GM19023 (cell line): ENCODE data around the gene RNF115.
"Not testable (repeated sequence)": the region's sequence is repeated elsewhere in the genome, so short reads cannot be mapped to it uniquely, and the experiment has no call there.

Source experiments
- ATAC-seq: cut with Tn5 transposase; IDR thresholded peaks from one replicate; pipeline ENCODE4 v1.9.1; 2021; ENCODE audit warnings: mild to moderate bottlenecking, moderate library complexity; ENCODE audit not compliant: unreplicated experiment

The RNF115 gene

DNA sequence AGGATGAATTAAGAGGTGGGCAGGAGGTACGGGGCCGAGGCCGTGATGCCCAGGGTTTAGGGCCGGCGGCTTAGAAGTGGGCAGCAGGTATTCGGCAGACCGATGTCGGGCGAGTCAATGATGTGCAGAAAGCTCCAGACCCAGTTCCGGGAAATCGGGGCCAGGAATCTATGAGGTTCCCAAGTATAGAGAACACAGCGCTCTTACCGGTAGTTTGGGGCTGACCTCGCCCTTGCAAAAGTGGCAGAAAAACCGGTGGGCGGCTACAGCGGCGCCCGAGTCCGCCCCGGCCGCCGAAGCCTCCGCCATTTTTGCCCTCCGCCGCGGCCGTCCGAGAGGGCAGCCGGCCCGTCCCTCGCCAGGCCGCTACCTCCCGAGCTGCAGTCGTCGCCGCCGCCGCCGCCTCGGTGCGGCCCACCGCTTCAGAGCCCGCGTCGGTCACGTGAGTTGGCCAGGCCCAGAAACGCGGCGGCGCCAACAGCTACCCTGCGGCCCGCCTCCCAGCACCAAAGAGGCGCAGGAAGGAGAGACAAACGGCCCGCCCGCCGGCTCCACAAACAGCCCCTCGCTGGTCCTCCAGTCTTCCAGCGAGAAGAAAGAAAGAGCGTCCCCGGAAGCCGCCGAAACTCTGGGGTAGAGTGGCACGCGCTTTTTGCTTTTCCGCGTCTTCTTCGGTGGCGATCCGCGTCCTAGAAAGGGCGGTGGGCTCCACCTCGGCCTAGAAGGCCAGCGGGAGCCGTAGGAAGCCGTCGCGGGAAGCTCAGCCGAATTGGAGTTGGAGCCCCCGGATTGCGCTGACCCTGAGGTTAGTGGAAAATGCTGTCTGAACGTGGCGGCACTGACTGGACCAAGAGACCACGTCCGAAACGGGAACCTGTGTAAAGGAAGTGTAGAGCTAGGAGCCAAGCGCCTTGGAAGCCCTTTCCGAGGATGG lies at the start of gene RNF115, which contains the start of gene POLR3C:
TSS of gene RNF115 (minus strand) at position 531 of the 934 bp plus-strand sequence. CDS start at position 309, 222 bp downstream.
TSS of gene POLR3C (plus strand) at position 636 of the 934 bp plus-strand sequence. CDS start 1,577 bp downstream, outside the sequence.
- ATAC-seq: peak; percentile 88

DNA sequence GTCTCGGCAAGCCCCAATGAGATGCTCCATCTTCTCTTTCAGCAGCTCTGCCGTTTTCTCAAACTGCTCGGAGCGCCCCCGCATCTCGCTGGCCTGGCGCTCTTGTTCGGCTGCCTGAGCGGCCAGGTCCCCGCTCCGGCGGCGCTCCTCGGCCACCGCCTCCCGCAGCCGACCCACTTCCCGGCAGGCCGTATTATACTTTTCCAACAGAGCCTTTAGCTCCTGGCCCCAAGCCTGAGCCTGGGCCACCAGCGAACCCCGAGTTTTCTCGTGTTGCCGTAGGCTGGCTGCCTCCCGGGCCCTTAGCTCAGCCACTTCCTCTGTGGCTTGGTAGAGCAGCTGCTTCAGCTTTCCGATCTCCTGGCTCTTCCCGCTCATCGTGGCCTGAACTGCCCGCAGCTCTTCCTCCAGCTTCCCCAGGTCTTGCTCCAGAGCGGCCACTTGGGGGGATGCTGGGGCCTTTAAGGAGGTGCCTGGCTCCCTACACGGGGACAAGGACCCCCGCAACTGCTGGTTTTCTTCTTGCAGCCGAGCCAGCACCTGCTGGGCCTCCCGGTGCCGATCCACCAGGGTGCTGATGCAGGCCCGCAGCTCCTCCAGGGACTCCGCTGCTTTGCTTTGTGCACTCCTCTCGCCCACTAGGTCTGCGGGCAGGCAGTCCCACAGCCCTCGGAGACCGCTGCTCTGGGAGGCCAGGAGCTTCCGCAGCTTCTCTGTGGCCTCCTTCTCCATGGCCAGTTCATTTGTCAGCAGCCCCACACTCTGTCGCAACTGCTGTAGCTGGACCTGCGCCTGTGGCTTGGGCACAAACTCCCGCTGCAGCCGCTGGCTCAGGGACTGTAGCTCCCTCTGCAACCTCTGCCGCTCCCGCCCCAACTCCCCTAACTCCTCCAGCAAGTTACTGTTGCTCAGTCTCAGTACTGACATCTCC lies 48.4 kb upstream of the RNF115 start:
- no peak for ATAC-seq

GRCh38 chr1:145868232-145868631 lies 44.3 kb upstream of the RNF115 start:
- ATAC-seq: no peak

GRCh38 chr1:145863282-145864018 lies 39.6 kb upstream of the RNF115 start:
- ATAC-seq: no peak

DNA sequence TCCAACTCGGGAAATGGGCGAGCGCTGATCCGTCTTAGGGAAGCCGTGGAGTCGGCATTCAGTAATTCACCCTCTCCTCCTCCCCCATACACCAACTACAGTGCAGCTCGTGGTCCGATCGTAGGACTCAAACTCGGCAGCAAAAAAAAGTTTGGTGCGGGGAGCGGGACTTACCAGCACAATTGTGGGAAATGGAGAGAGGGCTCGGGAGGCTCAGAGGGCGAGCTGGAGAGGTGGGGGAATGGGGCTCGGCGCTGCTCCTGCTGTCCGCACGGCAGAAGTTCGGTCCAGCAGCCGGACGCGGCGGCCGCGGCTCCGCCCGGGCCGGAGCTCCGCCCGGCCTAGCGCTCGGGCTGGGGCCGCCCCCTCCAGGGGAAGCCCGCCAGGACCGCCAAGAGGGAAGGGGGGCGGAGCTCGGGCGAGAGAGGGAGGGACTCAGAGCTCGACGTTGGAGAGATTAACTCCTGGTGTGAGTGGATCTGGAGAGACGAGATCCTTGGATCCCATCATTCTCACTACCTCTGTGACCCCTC lies 35.7 kb upstream of the RNF115 start:
- peak; percentile 60 for ATAC-seq

- peak; percentile 88 for ATAC-seq
These were observed 35.1 kb upstream of the RNF115 start, which contains the start of gene PIAS3 for GRCh38 chr1:145858901-145859490. Gene PIAS3, minus strand, starts transcription at chr1:145859081. Its CDS starts 91 bp downstream, at chr1:145858990.

GRCh38 chr1:145858238-145858900 lies 34.5 kb upstream of the RNF115 start:
- peak; percentile 26 for ATAC-seq

DNA sequence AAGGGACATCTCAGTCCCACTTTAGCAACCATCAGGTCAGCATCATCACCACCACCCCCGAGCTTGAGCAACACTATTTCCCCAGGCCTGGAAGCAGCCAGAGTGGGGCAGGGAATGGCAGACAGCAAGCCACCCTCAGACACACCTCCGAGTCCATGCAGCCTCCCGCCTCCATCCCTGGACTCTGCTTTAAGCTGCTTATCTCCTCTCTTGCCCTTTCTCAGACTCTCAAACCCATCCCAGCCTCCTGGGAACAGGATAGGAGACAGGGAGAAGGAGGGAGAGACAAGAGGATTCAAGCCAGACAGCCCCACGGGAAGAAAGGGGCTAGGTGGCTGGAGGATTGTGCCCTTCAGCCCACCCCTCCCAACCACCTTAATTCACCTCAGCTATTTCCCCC lies 33.3 kb upstream of the RNF115 start:
- ATAC-seq: no peak

DNA sequence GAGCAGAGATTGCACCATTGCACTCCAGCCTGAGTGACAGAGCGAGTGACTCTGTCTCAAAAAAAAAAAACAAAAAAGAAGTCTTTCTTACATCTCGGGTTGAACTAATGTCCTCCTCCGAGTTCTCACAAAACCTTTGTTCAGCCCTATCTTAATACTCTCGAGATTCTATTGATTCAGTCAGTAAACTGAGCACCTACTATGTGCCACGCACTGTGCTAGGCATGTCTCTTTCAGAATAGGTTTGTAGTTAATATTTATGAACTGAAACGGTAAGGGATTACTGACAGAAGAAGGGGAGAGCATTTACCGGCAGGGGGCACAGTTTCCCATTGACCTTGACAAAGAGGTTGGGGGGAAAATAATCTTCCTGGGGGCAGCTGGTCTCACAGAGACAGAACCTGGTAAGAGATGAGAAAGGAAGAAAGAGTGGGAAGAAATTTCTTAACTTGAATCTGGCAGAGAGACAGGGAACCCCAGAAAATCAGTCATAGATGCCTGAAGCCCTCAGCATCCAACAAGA lies 31.6 kb upstream of the RNF115 start:
- no peak for ATAC-seq

DNA sequence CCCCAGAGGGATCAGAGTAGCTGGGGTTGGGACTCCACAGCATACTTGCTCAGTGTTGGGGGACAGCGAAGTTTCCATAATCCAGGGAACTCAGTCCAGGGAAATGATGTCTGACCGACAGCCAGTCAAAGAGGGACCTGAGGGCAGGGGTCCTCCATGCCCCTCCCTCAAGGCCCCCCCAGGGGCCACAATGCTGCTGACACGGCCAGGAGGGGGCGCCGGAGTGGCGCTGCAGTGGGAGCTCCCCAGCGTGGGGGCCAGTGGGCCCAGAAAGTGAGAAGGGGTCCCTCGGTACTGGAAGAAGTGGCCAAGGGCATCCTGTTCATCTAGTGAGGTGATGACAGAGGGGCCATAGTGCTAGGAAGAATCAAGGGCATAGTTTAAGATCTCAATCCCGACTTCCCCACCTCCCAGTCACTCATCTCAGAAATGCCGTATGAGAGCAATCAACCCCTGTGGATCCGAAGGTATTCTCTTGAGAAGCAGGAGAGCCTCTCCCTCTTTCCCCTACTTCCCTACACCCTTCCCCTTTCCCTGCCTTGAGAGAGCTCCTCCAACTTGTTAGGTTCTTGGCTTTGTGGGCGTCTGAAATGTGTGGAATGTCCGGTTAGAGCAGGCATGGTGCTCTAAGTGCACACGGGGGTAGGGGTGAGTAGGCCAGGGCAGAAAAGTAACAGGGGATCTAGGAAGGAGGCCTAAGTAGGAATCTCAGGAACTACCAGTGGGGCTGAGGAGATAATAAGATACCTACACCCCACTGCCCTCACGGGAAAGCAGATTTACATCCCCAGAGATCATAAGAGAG lies 25.7 kb upstream of the RNF115 start:
- ATAC-seq: no peak

DNA sequence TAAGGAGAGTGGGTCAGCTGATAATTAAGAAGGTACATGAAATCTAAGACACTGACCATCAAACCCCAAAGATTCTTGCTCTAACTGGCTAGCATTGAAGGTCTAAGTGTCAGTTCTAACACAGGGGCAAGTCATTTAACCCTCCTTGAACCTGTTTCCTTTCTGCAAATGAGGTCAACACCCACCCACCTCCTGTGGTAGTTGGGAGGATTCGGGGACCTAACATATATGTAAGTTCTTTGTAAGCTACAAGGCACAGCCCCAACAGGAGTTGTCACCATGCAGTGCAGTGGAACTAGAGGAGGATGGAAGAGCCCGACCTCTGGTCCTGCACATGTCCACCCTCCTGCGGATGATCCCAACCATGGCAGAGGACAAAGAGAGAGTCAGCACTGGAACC lies 23.9 kb upstream of the RNF115 start:
- ATAC-seq: no peak

GRCh38 chr1:145846201-145846612 lies 22.3 kb upstream of the RNF115 start:
- ATAC-seq: no peak

- peak; percentile 68 for ATAC-seq
These were observed 21.7 kb upstream of the RNF115 start, which contains the start of gene NUDT17 for GRCh38 chr1:145845514-145846161. Gene NUDT17, plus strand, starts transcription at chr1:145845630. Its CDS starts 11 bp downstream, at chr1:145845641.

GRCh38 chr1:145845144-145845513 lies 21.2 kb upstream of the RNF115 start:
- ATAC-seq: peak; percentile 68

GRCh38 chr1:145843031-145843430 lies 19.1 kb upstream of the RNF115 start:
- no peak for ATAC-seq

GRCh38 chr1:145837656-145838055 lies 13.8 kb upstream of the RNF115 start:
- no peak for ATAC-seq

DNA sequence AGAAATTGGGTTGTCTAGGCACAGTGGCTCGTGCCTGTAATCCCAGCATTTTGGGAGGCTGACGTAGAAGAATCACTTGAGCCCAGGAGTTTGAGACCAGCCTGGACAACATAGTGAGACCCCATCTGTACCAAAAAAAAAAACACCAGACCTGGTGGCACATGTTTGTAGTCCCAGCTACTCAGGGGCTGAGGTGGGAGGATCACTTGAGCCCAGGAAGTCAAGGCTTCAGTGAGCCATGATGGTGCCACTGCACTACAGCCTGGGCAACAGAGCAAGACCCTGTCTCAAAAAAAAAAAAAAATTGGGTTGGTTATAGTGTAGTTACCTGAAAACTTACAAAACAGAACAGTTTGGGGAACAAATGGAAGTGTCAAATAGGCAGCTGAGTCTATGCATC lies 6.9 kb upstream of the RNF115 start:
- not testable (repeated sequence) for ATAC-seq
